Measurements from ENCODE around the gene DCPS. TPM values are rescaled to one million over a fixed set of nuclear protein-coding genes. Genes with fewer than 3 reads are reported as not detected.

Gene DCPS
- total RNA-seq, 6 experiments from 2014 or later, result 19.0 to 26.6 (median 24.3) TPM

Other genes with a start within 250 kb of the DCPS start
- 1 to 10 TPM; 1.3 to 2.0 (median 1.9) TPM for gene CDON, start 241.2 kb upstream of the DCPS start, total RNA-seq (2021; fragmentation: NEBNext Ultra II Directional; extraction: Animal tissue kit (Norgen Biotek cat#: 25700))
- gene RPUSD4, start 92.4 kb upstream of the DCPS start, total RNA-seq (2021; fragmentation: NEBNext Ultra II Directional; extraction: Animal tissue kit (Norgen Biotek cat#: 25700)), result 10 to 100 TPM; 18.8 to 20.9 (median 19.6) TPM
- gene FAM118B, start 92.3 kb upstream of the DCPS start, total RNA-seq (2021; fragmentation: NEBNext Ultra II Directional; extraction: Animal tissue kit (Norgen Biotek cat#: 25700)), result 10 to 100 TPM; 16.4 to 19.6 (median 17.8) TPM
- gene SRPRA, start 35.2 kb upstream of the DCPS start, total RNA-seq (2021; fragmentation: NEBNext Ultra II Directional; extraction: Animal tissue kit (Norgen Biotek cat#: 25700)), result 100 to 1,000 TPM; 153 to 177 (median 162) TPM
- 10 to 100 TPM; 10.4 to 15.9 (median 14.9) TPM for gene FOXRED1, start 34.9 kb upstream of the DCPS start, total RNA-seq (2021; fragmentation: NEBNext Ultra II Directional; extraction: Animal tissue kit (Norgen Biotek cat#: 25700))
- 1 to 10 TPM; 7.6 to 9.7 (median 8.2) TPM for gene TIRAP, start 21.0 kb upstream of the DCPS start, total RNA-seq (2021; fragmentation: NEBNext Ultra II Directional; extraction: Animal tissue kit (Norgen Biotek cat#: 25700))
- gene ST3GAL4, start 51.6 kb downstream of the DCPS start, total RNA-seq (2021; fragmentation: NEBNext Ultra II Directional; extraction: Animal tissue kit (Norgen Biotek cat#: 25700)), result 10 to 100 TPM; 25.9 to 34.6 (median 30.0) TPM